Spleen (tissue), 11 donors: ENCODE measurements around the gene C1QTNF2. TPM values are rescaled to one million over a fixed set of nuclear protein-coding genes. Genes with fewer than 3 reads are reported as not detected.

ENCODE experiments used
- DNase-seq: peaks from one replicate; pipeline ENCODE4 v3.0.0-alpha.2; 2020
- H3K27ac ChIP-seq, 8 donors: fragments of 200-600 bp; sonication (generic) in 7 of 8; 1 replicate in 4 of 8; 2 replicates in 4 of 8; pipeline versions ENCODE4 v1.5.0 to v1.8.0; 2016 to 2021; ENCODE audit warnings: inconsistent platforms in 4 of 8, mild to moderate bottlenecking in 4 of 8, moderate library complexity in 1 of 8
- H3K27me3 ChIP-seq, 7 donors: fragments of 200-600 bp; sonication (generic) in 6 of 7; replicated peaks in 1 of 7; 1 replicate in 4 of 7; 2 replicates in 3 of 7; pipeline versions ENCODE4 v1.5.0 to v1.8.0; 2016 to 2021; ENCODE audit warnings: inconsistent platforms in 3 of 7, mild to moderate bottlenecking in 1 of 7
- H3K36me3 ChIP-seq, 6 donors: fragments of 200-600 bp; sonication (generic) in 5 of 6; 1 replicate in 4 of 6; 2 replicates in 2 of 6; pipeline versions ENCODE4 v1.5.0 to v1.8.0; 2016 to 2021; ENCODE audit warnings: inconsistent platforms in 2 of 6
- H3K4me1 ChIP-seq, 6 donors: fragments of 200-600 bp; sonication (generic) in 5 of 6; 1 replicate in 3 of 6; 2 replicates in 3 of 6; pipeline versions ENCODE4 v1.5.0 to v1.8.0; 2016 to 2021; ENCODE audit warnings: inconsistent platforms in 3 of 6
- H3K4me3 ChIP-seq, 8 donors: fragments of 200-600 bp; sonication (generic) in 7 of 8; 1 replicate in 4 of 8; 2 replicates in 4 of 8; pipeline versions ENCODE4 v1.5.0 to v1.8.0; 2016 to 2021; ENCODE audit warnings: inconsistent platforms in 4 of 8, mild to moderate bottlenecking in 4 of 8, moderate library complexity in 2 of 8
- H3K9me3 ChIP-seq, 8 donors: fragments of 200-600 bp; sonication (generic) in 7 of 8; 1 replicate in 4 of 8; 2 replicates in 4 of 8; pipeline versions ENCODE4 v1.5.0 to v1.8.0; 2016 to 2021; ENCODE audit warnings: inconsistent platforms in 4 of 8
- POLR2A ChIP-seq, 3 donors: fragments of 450-650 bp; IDR thresholded peaks; one replicate each; pipeline ENCODE4 v1.5.1; 2017; ENCODE audit warnings: antibody characterized with exemption in 3 of 3, mild to moderate bottlenecking in 1 of 3
- POLR2AphosphoS5 ChIP-seq, 3 donors: sonication (generic); formaldehyde crosslinking; IDR thresholded peaks; one replicate each; pipeline ENCODE4 v1.5.1; 2017; ENCODE audit warnings: antibody characterized with exemption in 3 of 3
- WGBS, 5 donors: extraction: QIAGEN DNeasy Blood & Tissue Kit in 3 of 5; methylation state at CpG; one replicate each; pipeline versions ENCODE4 v1.1.5 to v1.1.7; 2013 to 2018; 5-methylcytosine and 5-hydroxymethylcytosine counted together
- intact Hi-C: fragments of 100-400 bp; cut with DNase I; formaldehyde crosslinking; loops from one replicate; pipeline ENCODE4 v1.15.0; 2023; ENCODE audit warnings: low total_unique reads
- polyA plus RNA-seq, 3 donors: library from polyadenylated mRNA; stranded (reverse); fragments of 200-250 nt; gene quantifications; one replicate each; pipeline ENCODE4 v1.2.1, GENCODE V29; 2013
- total RNA-seq, 7 donors: library from RNA; depleted of rRNA in 3 of 7; stranded (reverse); fragments of >200 nt in 3 of 7; fragmentation: NEBNext Ultra II Directional in 4 of 7; extraction: Animal tissue kit (Norgen Biotek cat#: 25700) in 4 of 7; gene quantifications; one replicate each; pipeline versions ENCODE4 v1.1.0 to v1.2.1, GENCODE V29; 2016 to 2021
- TF ChIP-seq, protein P1 (sequence below), 11 experiments: fragments of 200-600 bp in 7 of 11; fragments of 450-650 bp in 4 of 11; sonication (generic) in 4 of 11; IDR thresholded peaks in 8 of 11; conservative IDR thresholded peaks in 3 of 11; 1 replicate in 7 of 11; 2 replicates in 4 of 11; pipeline versions ENCODE4 v1.4.0 to v1.8.0; 2016 to 2021; ENCODE audit warnings: antibody characterized with exemption in 11 of 11, inconsistent platforms in 4 of 11, mild to moderate bottlenecking in 1 of 11
- donor health status: healthy with polysubstance abuse.
- donor health status: DM: no; HTN: no; CAD: no; lungs with moderate emphysema.
- donor health status: DM: no; HTN: no; CAD: no.
- donor health status: Bipolar disorder and iron deficiency.
- donor health status: healthy.
- donor health status: DM: no; HTN: no; CAD: no.
- donor health status: DM: yes; HTN: yes; CAD: no.

Gene C1QTNF2
- total and polyA plus RNA-seq, 10 donors: 0.16 to 0.52 (median 0.32) TPM; not detected in 3

DNA sequence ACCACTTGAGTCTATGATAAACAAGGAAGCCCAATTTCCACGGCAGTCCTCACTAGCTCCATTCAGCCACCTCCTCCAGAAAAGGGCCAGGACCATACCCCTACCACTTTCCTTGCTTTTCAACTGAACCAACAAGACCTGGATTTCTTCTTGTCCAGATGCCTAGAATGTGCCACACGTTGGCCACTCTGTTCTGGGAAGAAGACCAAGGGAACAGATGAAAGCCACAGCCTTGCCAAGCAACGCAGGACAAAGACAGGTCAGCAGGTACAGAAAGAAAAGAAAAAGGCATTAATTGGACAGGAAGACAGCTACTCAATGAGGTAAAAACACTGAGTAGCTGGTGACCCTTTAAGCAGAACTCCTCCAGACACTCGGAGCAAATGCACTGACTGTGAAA lies 60.3 kb downstream of the C1QTNF2 start:
- Histone ChIP-seq H3K36me3 (peaks cover 0 to 26% (median 0%) of the 10 kb centered on the region in 6 donors), H3K27me3 (peaks cover 0 to 51% (median 16%) of the 10 kb centered on the region in 7 donors), H3K9me3 (no peaks in the 10 kb centered on the region), H3K4me1 (peaks cover 0 to 53% (median 23%) of the 10 kb centered on the region in 6 donors), H3K4me3 (peak overlapping the region in 1 of 8 donors; percentile 80), H3K27ac (peak overlapping the region in 1 of 8 donors; percentile 21)
- TF ChIP-seq POLR2A (IDR thresholded peaks at IDR 0.05) (no peak), POLR2AphosphoS5 (IDR thresholded peaks at IDR 0.05) (no peak)
- TF ChIP-seq, protein P1, sequence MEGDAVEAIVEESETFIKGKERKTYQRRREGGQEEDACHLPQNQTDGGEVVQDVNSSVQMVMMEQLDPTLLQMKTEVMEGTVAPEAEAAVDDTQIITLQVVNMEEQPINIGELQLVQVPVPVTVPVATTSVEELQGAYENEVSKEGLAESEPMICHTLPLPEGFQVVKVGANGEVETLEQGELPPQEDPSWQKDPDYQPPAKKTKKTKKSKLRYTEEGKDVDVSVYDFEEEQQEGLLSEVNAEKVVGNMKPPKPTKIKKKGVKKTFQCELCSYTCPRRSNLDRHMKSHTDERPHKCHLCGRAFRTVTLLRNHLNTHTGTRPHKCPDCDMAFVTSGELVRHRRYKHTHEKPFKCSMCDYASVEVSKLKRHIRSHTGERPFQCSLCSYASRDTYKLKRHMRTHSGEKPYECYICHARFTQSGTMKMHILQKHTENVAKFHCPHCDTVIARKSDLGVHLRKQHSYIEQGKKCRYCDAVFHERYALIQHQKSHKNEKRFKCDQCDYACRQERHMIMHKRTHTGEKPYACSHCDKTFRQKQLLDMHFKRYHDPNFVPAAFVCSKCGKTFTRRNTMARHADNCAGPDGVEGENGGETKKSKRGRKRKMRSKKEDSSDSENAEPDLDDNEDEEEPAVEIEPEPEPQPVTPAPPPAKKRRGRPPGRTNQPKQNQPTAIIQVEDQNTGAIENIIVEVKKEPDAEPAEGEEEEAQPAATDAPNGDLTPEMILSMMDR (IDR thresholded peaks at IDR 0.05 in 8 of 11, conservative IDR thresholded peaks at IDR 0.05 in 3 of 11): no peak
- intact Hi-C loops: no loop called here
- WGBS, 5 donors: 82 to 88% (median 84%) methylated on average over 4 of the region's 4 CpGs
- no peak for DNase-seq

DNA sequence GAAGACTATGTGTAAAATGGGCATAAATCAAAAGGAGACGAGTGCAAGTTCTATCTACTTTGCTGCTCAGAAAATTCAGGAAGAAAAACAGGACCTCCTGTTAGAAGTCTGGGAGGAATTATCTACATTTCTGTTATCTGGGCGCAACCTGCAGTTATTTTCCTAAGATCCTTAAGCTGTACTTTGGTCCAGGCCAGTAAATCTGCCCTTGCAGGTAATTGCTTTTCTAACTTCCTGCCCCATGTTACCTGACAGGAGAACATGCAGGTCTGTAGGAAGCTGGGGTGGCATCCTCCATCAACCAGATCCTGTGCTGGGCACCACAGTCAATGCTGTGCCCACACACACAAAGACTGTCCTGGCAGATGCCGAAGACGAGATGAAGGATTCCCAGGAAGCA lies 63.7 kb downstream of the C1QTNF2 start:
- TF ChIP-seq POLR2AphosphoS5 (IDR thresholded peaks at IDR 0.05): no peak
- TF ChIP-seq POLR2A (IDR thresholded peaks at IDR 0.05): no peak
- TF ChIP-seq, protein P1 (IDR thresholded peaks at IDR 0.05 in 8 of 11, conservative IDR thresholded peaks at IDR 0.05 in 3 of 11): no peak
- Histone ChIP-seq H3K4me3 (no peak overlapping the region), H3K4me1 (peaks cover 0 to 33% (median 9%) of the 10 kb centered on the region in 6 donors), H3K9me3 (no peaks in the 10 kb centered on the region), H3K27ac (no peak overlapping the region), H3K27me3 (peaks cover 0 to 25% (median 7%) of the 10 kb centered on the region in 7 donors), H3K36me3 (peaks cover 0 to 41% (median 0%) of the 10 kb centered on the region in 6 donors)
- WGBS, 5 donors: 87 to 93% (median 89%) methylated on average over 4 of the region's 4 CpGs
- no peak for DNase-seq
- intact Hi-C loops: no loop called here

DNA sequence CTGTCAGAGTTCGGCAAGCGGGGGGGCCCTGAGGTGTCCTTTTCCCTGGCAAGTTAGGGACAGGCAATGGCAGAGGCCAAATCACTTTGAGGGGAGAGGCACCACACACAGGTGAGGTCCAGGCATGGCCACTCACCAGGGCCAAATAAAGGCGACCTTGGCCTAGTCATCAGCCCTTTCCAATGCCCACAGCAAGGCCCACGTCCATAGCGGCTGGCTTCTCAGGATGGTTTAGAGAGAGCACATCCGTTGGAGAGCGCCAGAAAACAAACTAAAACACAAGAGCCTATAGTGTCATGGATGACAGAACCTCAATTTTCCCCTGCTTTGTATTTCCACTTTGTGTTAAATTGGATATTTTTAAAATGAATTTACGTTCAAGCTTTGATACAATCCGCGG lies 65.1 kb downstream of the C1QTNF2 start:
- TF ChIP-seq, protein P1 (IDR thresholded peaks at IDR 0.05 in 8 of 11, conservative IDR thresholded peaks at IDR 0.05 in 3 of 11): no peak
- TF ChIP-seq POLR2A (IDR thresholded peaks at IDR 0.05): no peak
- no peak for TF ChIP-seq POLR2AphosphoS5 (IDR thresholded peaks at IDR 0.05)
- no peak overlapping the region for H3K4me3 ChIP-seq
- intact Hi-C loops: no loop called here
- no peak overlapping the region for H3K27ac ChIP-seq
- H3K36me3 ChIP-seq: peaks cover 0 to 41% (median 0%) of the 10 kb centered on the region in 6 donors
- peaks cover 0 to 19% (median under 1%) of the 10 kb centered on the region in 6 donors for H3K4me1 ChIP-seq
- WGBS, 5 donors: 86 to 94% (median 90%) methylated on average over 10 of the region's 10 CpGs
- DNase-seq: no peak
- peaks cover 0 to 11% (median 0%) of the 10 kb centered on the region in 7 donors for H3K27me3 ChIP-seq
- H3K9me3 ChIP-seq: no peaks in the 10 kb centered on the region

DNA sequence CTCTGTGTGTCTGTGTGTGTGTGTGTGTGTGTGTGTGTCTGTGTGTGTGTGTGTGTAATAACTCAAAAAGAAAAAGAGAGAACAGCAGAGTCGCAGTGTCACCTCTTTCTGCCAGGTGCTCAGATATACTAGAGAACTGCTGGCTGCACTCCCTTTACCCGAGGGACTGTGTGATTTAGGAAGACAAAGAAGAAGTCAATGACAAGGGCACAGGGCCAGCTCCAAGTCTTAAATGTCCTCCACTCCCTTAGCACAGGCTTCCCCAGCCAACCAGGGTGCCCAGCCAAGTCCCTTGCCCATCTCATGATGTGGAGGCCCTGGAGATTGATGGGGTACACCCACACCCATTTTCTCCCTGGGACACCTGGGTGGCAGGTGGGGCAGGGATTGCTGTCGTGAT lies 66.7 kb downstream of the C1QTNF2 start:
- Histone ChIP-seq H3K27me3 (no peaks in the 10 kb centered on the region), H3K4me3 (no peak overlapping the region), H3K9me3 (no peaks in the 10 kb centered on the region), H3K27ac (no peak overlapping the region), H3K4me1 (peaks cover 0 to 11% (median 0%) of the 10 kb centered on the region in 6 donors), H3K36me3 (peaks cover 0 to 45% (median 0%) of the 10 kb centered on the region in 6 donors)
- WGBS, 5 donors: 67 to 87% (median 72%) methylated on average over 3 of the region's 3 CpGs
- DNase-seq: no peak
- intact Hi-C loops: no loop called here
- TF ChIP-seq, protein P1 (IDR thresholded peaks at IDR 0.05 in 8 of 11, conservative IDR thresholded peaks at IDR 0.05 in 3 of 11): no peak
- TF ChIP-seq POLR2AphosphoS5 (IDR thresholded peaks at IDR 0.05): no peak
- TF ChIP-seq POLR2A (IDR thresholded peaks at IDR 0.05): no peak
